ENCODE data around the gene CDKN2AIPNL. TPM values are rescaled to one million over a fixed set of nuclear protein-coding genes. Genes with fewer than 3 reads are reported as not detected.
A peak's percentile ranks its signal among the peaks of the same experiment; 100 is the strongest.

The CDKN2AIPNL gene
- total RNA-seq, 1 experiment from 2014 or later: 60.5 TPM

DNA sequence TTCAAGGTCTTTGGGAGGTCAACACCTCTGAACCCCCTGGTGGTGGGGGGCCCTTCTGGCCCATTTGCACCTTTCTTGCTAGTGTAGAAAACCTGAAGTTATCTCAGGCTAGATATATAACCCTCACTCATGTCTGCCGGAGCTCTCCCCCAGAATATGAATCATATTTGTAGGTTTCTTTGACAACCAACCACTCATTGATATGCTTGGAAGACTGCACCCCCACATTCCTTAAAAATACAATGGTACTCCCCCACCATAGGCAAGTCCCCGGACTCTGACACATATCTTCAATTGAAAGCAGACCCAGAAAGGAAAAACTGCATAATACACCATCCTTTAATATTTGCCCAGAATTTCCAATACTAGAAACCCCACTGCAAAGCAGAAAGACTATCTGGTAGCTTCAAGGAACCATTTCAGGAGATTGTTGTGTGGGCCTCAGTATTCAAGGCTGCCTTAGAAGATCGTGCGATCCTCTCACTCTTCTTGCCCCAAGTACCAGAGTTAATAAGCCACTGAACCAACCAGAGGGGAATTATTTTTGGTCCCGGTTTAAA, 41.3 kb downstream of the CDKN2AIPNL start:
- TF ChIP-seq CTCF (conservative IDR thresholded peaks at IDR 0.05; ENCODE audit: low read depth, low read length) (no peak), EZH2 (IDR thresholded peaks at IDR 0.05; ENCODE audit: borderline replicate concordance, low read depth, low read length, poor library complexity, severe bottlenecking) (no peak)
- POLR2A ChIA-PET (ENCODE audit: low non-redundant PET): no interaction called here
- Histone ChIP-seq H3K9me3 (ENCODE audit: low read depth, low read length, poor library complexity, severe bottlenecking) (no peaks in the 10 kb centered on the region), H3K27ac (ENCODE audit: low read depth, low read length, poor library complexity, severe bottlenecking) (peak overlapping the region; percentile 100), H3K4me1 (ENCODE audit: insufficient read depth, low read length, poor library complexity, severe bottlenecking) (peaks cover 15% of the 10 kb centered on the region), H3K27me3 (replicated peaks; ENCODE audit: insufficient read depth, low read depth, low read length, poor library complexity) (no peaks in the 10 kb centered on the region), H3K4me3 (ENCODE audit: low read depth, low read length, poor library complexity, severe bottlenecking) (peak overlapping the region; percentile 66), H3K36me3 (ENCODE audit: insufficient read depth, low read length, poor library complexity, severe bottlenecking) (peaks cover 7% of the 10 kb centered on the region)
- CTCF ChIA-PET: no interaction called here
- no peak for DNase-seq (ENCODE audit: low spot score)
- TSS peak; percentile 77 for BruUV-seq (replicated peaks)
- intact Hi-C loops (cut with micrococcal nuclease; ENCODE audit: unreplicated experiment): no loop called here

- no peak overlapping the region for H3K27ac ChIP-seq (ENCODE audit: low read depth, low read length, poor library complexity, severe bottlenecking)
- H3K4me1 ChIP-seq (ENCODE audit: insufficient read depth, low read length, poor library complexity, severe bottlenecking): peaks cover 15% of the 10 kb centered on the region
- no peaks in the 10 kb centered on the region for H3K9me3 ChIP-seq (ENCODE audit: low read depth, low read length, poor library complexity, severe bottlenecking)
- no TSS peak for BruUV-seq (replicated peaks)
- ChIA-PET POLR2A (ENCODE audit: low non-redundant PET) (no interaction called here), CTCF (no interaction called here)
- peaks cover 4% of the 10 kb centered on the region for H3K36me3 ChIP-seq (ENCODE audit: insufficient read depth, low read length, poor library complexity, severe bottlenecking)
- no peak for DNase-seq (ENCODE audit: low spot score)
- H3K27me3 ChIP-seq (replicated peaks; ENCODE audit: insufficient read depth, low read depth, low read length, poor library complexity): no peaks in the 10 kb centered on the region
- no peak for TF ChIP-seq CTCF (conservative IDR thresholded peaks at IDR 0.05; ENCODE audit: low read depth, low read length)
- no peak for TF ChIP-seq EZH2 (IDR thresholded peaks at IDR 0.05; ENCODE audit: borderline replicate concordance, low read depth, low read length, poor library complexity, severe bottlenecking)
- intact Hi-C loops (cut with micrococcal nuclease; ENCODE audit: unreplicated experiment): no loop called here
- H3K4me3 ChIP-seq (ENCODE audit: low read depth, low read length, poor library complexity, severe bottlenecking): no peak overlapping the region
These were observed 46.1 kb downstream of the CDKN2AIPNL start for GRCh38 chr5:134365604-134366003.

GRCh38 chr5:134355681-134356080, 56.0 kb downstream of the CDKN2AIPNL start:
- H3K9me3 ChIP-seq (ENCODE audit: low read depth, low read length, poor library complexity, severe bottlenecking): no peaks in the 10 kb centered on the region
- POLR2A ChIA-PET (ENCODE audit: low non-redundant PET): no interaction called here
- H3K4me1 ChIP-seq (ENCODE audit: insufficient read depth, low read length, poor library complexity, severe bottlenecking): no peaks in the 10 kb centered on the region
- CTCF ChIA-PET: no interaction called here
- no peaks in the 10 kb centered on the region for H3K27me3 ChIP-seq (replicated peaks; ENCODE audit: insufficient read depth, low read depth, low read length, poor library complexity)
- no peak overlapping the region for H3K27ac ChIP-seq (ENCODE audit: low read depth, low read length, poor library complexity, severe bottlenecking)
- no peak for DNase-seq (ENCODE audit: low spot score)
- no peak overlapping the region for H3K4me3 ChIP-seq (ENCODE audit: low read depth, low read length, poor library complexity, severe bottlenecking)
- H3K36me3 ChIP-seq (ENCODE audit: insufficient read depth, low read length, poor library complexity, severe bottlenecking): no peaks in the 10 kb centered on the region
- TF ChIP-seq EZH2 (IDR thresholded peaks at IDR 0.05; ENCODE audit: borderline replicate concordance, low read depth, low read length, poor library complexity, severe bottlenecking) (no peak), CTCF (conservative IDR thresholded peaks at IDR 0.05; ENCODE audit: low read depth, low read length) (no peak)
- intact Hi-C loops (cut with micrococcal nuclease; ENCODE audit: unreplicated experiment): no loop called here
- BruUV-seq (replicated peaks): no TSS peak

Other genes starting within 250 kb of the CDKN2AIPNL start
- 409 and 465 TPM in 2 replicates for gene SKP1, start 234.9 kb downstream of the CDKN2AIPNL start, total RNA-seq (2021)
- 227 and 233 TPM in 2 replicates for gene PPP2CA, start 185.8 kb downstream of the CDKN2AIPNL start, total RNA-seq (2021)
- gene CDKL3, start 44.7 kb downstream of the CDKN2AIPNL start, total RNA-seq (2021): 1.2 and 2.0 TPM in 2 replicates
- 73.8 and 78.7 TPM in 2 replicates for gene UBE2B, start 40.3 kb downstream of the CDKN2AIPNL start, total RNA-seq (2021)
- gene JADE2, start 113.8 kb upstream of the CDKN2AIPNL start, total RNA-seq (2021): 15.8 and 18.4 TPM in 2 replicates
- gene SAR1B, start 220.9 kb upstream of the CDKN2AIPNL start, total RNA-seq (2021): 52.4 and 53.6 TPM in 2 replicates
- 22.0 TPM in 2 replicates for gene SEC24A, start 236.9 kb upstream of the CDKN2AIPNL start, total RNA-seq (2021)

Data from A673 (cell line).